Liver (tissue), 9 donors: ENCODE results near the gene ABCA4. TPM values are rescaled to one million over a fixed set of nuclear protein-coding genes. Genes with fewer than 3 reads are reported as not detected.

Source experiments
- DNase-seq: peaks from one replicate; pipeline ENCODE4 v3.0.0-alpha.2; 2017; ENCODE audit warnings: low spot score
- H3K27ac ChIP-seq, 2 donors: one replicate each; pipeline ENCODE4 v1.7.0; 2013; ENCODE audit warnings: inconsistent platforms in 2 of 2, low read length in 2 of 2, control low read depth in 1 of 2, low read depth in 1 of 2, mild to moderate bottlenecking in 1 of 2
- H3K27me3 ChIP-seq, 4 donors: one replicate each; pipeline versions ENCODE4 v1.6.1 to v1.7.0; 2013; ENCODE audit warnings: low read length in 3 of 4, inconsistent platforms in 1 of 4, mild to moderate bottlenecking in 1 of 4, moderate library complexity in 1 of 4; ENCODE audit not compliant: control insufficient read depth in 4 of 4, insufficient read depth in 4 of 4
- H3K36me3 ChIP-seq, 4 donors: one replicate each; pipeline versions ENCODE4 v1.6.1 to v1.7.0; 2013; ENCODE audit warnings: low read length in 3 of 4, mild to moderate bottlenecking in 3 of 4, low read depth in 1 of 4, moderate library complexity in 1 of 4; ENCODE audit not compliant: control insufficient read depth in 4 of 4, insufficient read depth in 3 of 4
- H3K4me1 ChIP-seq, 4 donors: one replicate each; pipeline versions ENCODE4 v1.6.1 to v1.7.0; 2013; ENCODE audit warnings: low read length in 3 of 4, mild to moderate bottlenecking in 3 of 4, moderate library complexity in 1 of 4; ENCODE audit not compliant: control insufficient read depth in 4 of 4, insufficient read depth in 4 of 4
- H3K4me3 ChIP-seq, 3 donors: one replicate each; pipeline versions ENCODE4 v1.6.1 to v1.7.0; 2013; ENCODE audit warnings: low read length in 3 of 3, control low read depth in 1 of 3, low read depth in 1 of 3, mild to moderate bottlenecking in 1 of 3
- H3K9ac ChIP-seq, 2 donors: one replicate each; pipeline ENCODE4 v1.7.0; 2013; ENCODE audit warnings: low read length in 2 of 2, mild to moderate bottlenecking in 2 of 2, moderate library complexity in 2 of 2, control low read depth in 1 of 2, low read depth in 1 of 2
- H3K9me3 ChIP-seq, 4 donors: one replicate each; pipeline versions ENCODE4 v1.6.1 to v1.7.0; 2013; ENCODE audit warnings: low read length in 3 of 4; ENCODE audit not compliant: control insufficient read depth in 4 of 4
- ATF3 ChIP-seq: IDR thresholded peaks from 2 replicates; pipeline ENCODE4 v1.6.1; 2016; ENCODE audit warnings: antibody characterized with exemption
- CTCF ChIP-seq: fragments of 150-350 bp; IDR thresholded peaks from 2 replicates; pipeline ENCODE4 v1.5.1; 2017; ENCODE audit warnings: improper control_type of control experiment, low read depth, low read length; ENCODE audit not compliant: missing input control
- EGR1 ChIP-seq, 2 donors: IDR thresholded peaks; 2 replicates each; pipeline ENCODE4 v1.6.1; 2016 to 2018; ENCODE audit warnings: antibody characterized with exemption in 2 of 2, low read depth in 2 of 2
- FOXA1 ChIP-seq: IDR thresholded peaks from 2 replicates; pipeline ENCODE4 v1.6.1; 2016; ENCODE audit warnings: antibody characterized with exemption
- FOXA2 ChIP-seq: IDR thresholded peaks from 2 replicates; pipeline ENCODE4 v1.6.1; 2016; ENCODE audit warnings: antibody characterized with exemption
- GABPA ChIP-seq, 2 donors: IDR thresholded peaks in 1 of 2; conservative IDR thresholded peaks in 1 of 2; 2 replicates each; pipeline ENCODE4 v1.6.1; 2016; ENCODE audit warnings: antibody characterized with exemption in 2 of 2, mild to moderate bottlenecking in 1 of 2, moderate library complexity in 1 of 2
- HNF4A ChIP-seq, 2 donors: conservative IDR thresholded peaks; 2 replicates each; pipeline ENCODE4 v1.6.1; 2016; ENCODE audit warnings: antibody characterized with exemption in 2 of 2, mild to moderate bottlenecking in 2 of 2
- HNF4G ChIP-seq: IDR thresholded peaks from 2 replicates; pipeline ENCODE4 v1.6.1; 2016; ENCODE audit warnings: antibody characterized with exemption
- JUND ChIP-seq, 2 donors: IDR thresholded peaks; 2 replicates each; pipeline ENCODE4 v1.6.1; 2016; ENCODE audit warnings: antibody characterized with exemption in 2 of 2
- MAX ChIP-seq: IDR thresholded peaks from 2 replicates; pipeline ENCODE4 v1.6.1; 2016; ENCODE audit warnings: antibody characterized with exemption
- NR2F2 ChIP-seq: IDR thresholded peaks from 2 replicates; pipeline ENCODE4 v1.6.1; 2016; ENCODE audit warnings: antibody characterized with exemption
- RAD21 ChIP-seq, 2 donors: IDR thresholded peaks; 2 replicates each; pipeline ENCODE4 v1.6.1; 2016; ENCODE audit warnings: antibody characterized with exemption in 2 of 2, mild to moderate bottlenecking in 2 of 2
- REST ChIP-seq: IDR thresholded peaks from 2 replicates; pipeline ENCODE4 v1.6.1; 2016; ENCODE audit warnings: antibody characterized with exemption, mild to moderate bottlenecking
- RXRA ChIP-seq, 2 donors: IDR thresholded peaks; 2 replicates each; pipeline ENCODE4 v1.6.1; 2017 to 2018; ENCODE audit warnings: antibody characterized with exemption in 2 of 2, mild to moderate bottlenecking in 1 of 2
- SP1 ChIP-seq: IDR thresholded peaks from 2 replicates; pipeline ENCODE4 v1.6.1; 2018; ENCODE audit warnings: antibody characterized with exemption, mild to moderate bottlenecking
- TAF1 ChIP-seq: conservative IDR thresholded peaks from 2 replicates; pipeline ENCODE4 v1.6.1; 2016; ENCODE audit warnings: antibody characterized with exemption, mild to moderate bottlenecking
- YY1 ChIP-seq: IDR thresholded peaks from 2 replicates; pipeline ENCODE4 v1.6.1; 2016; ENCODE audit warnings: antibody characterized with exemption, mild to moderate bottlenecking
- ZBTB33 ChIP-seq: IDR thresholded peaks from 2 replicates; pipeline ENCODE4 v1.6.1; 2016; ENCODE audit warnings: antibody characterized with exemption
- WGBS: extraction: QIAGEN DNeasy Blood & Tissue Kit; methylation state at CpG from one replicate; pipeline ENCODE4 v1.1.7; 2013; 5-methylcytosine and 5-hydroxymethylcytosine counted together
- polyA plus RNA-seq, 2 donors: library from polyadenylated mRNA; stranded (reverse) in 1 of 2; unstranded in 1 of 2; fragments of 200-250 nt in 1 of 2; fragments of >200 nt in 1 of 2; fragmentation: Nextera tagmentation in 1 of 2; extraction: Ambion mirVana in 1 of 2; gene quantifications; one replicate each; pipeline versions ENCODE4 v1.2.1 to v1.2.3, GENCODE V29; 2013 to 2015
- total RNA-seq, 2 donors: library from RNA; depleted of rRNA; stranded (reverse); fragments of >200 nt; gene quantifications; one replicate each; pipeline ENCODE4 v1.2.3, GENCODE V29; 2014
- donor health status: healthy.
- donor health status: healthy.
- donor health status: healthy.
- donor health status: healthy.
- donor health status: healthy.

ABCA4 gene
- total and polyA plus RNA-seq, 4 donors = 0.19 to 1.5 (median 0.38) TPM

- TF ChIP-seq FOXA1 (no peak), TAF1 (no peak), NR2F2 (no peak), JUND (IDR thresholded peaks at IDR 0.05) (no peak), ZBTB33 (no peak), MAX (no peak), RXRA (IDR thresholded peaks at IDR 0.05) (no peak), RAD21 (IDR thresholded peaks at IDR 0.05) (no peak), GABPA (IDR thresholded peaks at IDR 0.05 in 1 of 2, conservative IDR thresholded peaks at IDR 0.05 in 1 of 2) (no peak), HNF4G (no peak), REST (no peak), YY1 (no peak), FOXA2 (no peak)
- Histone ChIP-seq H3K36me3 (no peaks in the 10 kb centered on the region), H3K4me3 (no peak overlapping the region), H3K9ac (no peak overlapping the region), H3K27ac (no peak overlapping the region), H3K9me3 (no peaks in the 10 kb centered on the region), H3K4me1 (no peaks in the 10 kb centered on the region), H3K27me3 (no peaks in the 10 kb centered on the region)
- 79% methylated on average over 1 of the region's 1 CpG for WGBS
- no peak for DNase-seq
Measured at GRCh38 chr1:94156096-94156625, 35.2 kb upstream of the ABCA4 start.

GRCh38 chr1:94154989-94155388 lies 34.0 kb upstream of the ABCA4 start:
- H3K36me3 ChIP-seq = no peaks in the 10 kb centered on the region
- no peaks in the 10 kb centered on the region for H3K4me1 ChIP-seq
- no peak overlapping the region for H3K9ac ChIP-seq
- H3K9me3 ChIP-seq = no peaks in the 10 kb centered on the region
- peak; percentile 29 for TF ChIP-seq NR2F2
- TF ChIP-seq RAD21 (IDR thresholded peaks at IDR 0.05) = no peak
- no peak for DNase-seq
- H3K4me3 ChIP-seq = no peak overlapping the region
- H3K27me3 ChIP-seq = no peaks in the 10 kb centered on the region
- H3K27ac ChIP-seq = no peak overlapping the region
- 91% methylated on average over 1 of the region's 1 CpG for WGBS

GRCh38 chr1:94153133-94153532 lies 32.2 kb upstream of the ABCA4 start:
- Histone ChIP-seq H3K4me3 (no peak overlapping the region), H3K9me3 (no peaks in the 10 kb centered on the region), H3K36me3 (no peaks in the 10 kb centered on the region), H3K4me1 (no peaks in the 10 kb centered on the region), H3K27me3 (no peaks in the 10 kb centered on the region), H3K9ac (no peak overlapping the region), H3K27ac (no peak overlapping the region)
- WGBS = 83% methylated on average over 1 of the region's 1 CpG
- DNase-seq = no peak
- TF ChIP-seq FOXA2 (no peak), CTCF (no peak), RAD21 (IDR thresholded peaks at IDR 0.05) (no peak), ZBTB33 (no peak), EGR1 (IDR thresholded peaks at IDR 0.05; ENCODE audit: low read depth in 2 of 2) (no peak), RXRA (IDR thresholded peaks at IDR 0.05) (no peak), NR2F2 (no peak), MAX (no peak), SP1 (no peak), ATF3 (no peak), HNF4A (conservative IDR thresholded peaks at IDR 0.05) (no peak)
